Activated gamma-delta T cell treated with Interleukin-2 at 50 U/mL for 16 hours (primary cell): ENCODE data around the gene C1GALT1.

Experiments used
- DNase-seq: peaks from one replicate; pipeline ENCODE4 v3.0.0-alpha.2; 2020

The C1GALT1 gene

GRCh38 chr7:7290429-7291122 is 108.2 kb downstream of the C1GALT1 start:
- no peak for DNase-seq

- no peak for DNase-seq
Observed at GRCh38 chr7:7292085-7292484, 109.7 kb downstream of the C1GALT1 start.

GRCh38 chr7:7292608-7293007 is 110.3 kb downstream of the C1GALT1 start:
- no peak for DNase-seq

GRCh38 chr7:7293092-7293491 is 110.7 kb downstream of the C1GALT1 start:
- DNase-seq, result no peak

- no peak for DNase-seq
Observed at GRCh38 chr7:7294911-7295310, 112.6 kb downstream of the C1GALT1 start.
